Endodermal cell (in vitro differentiated cells): ENCODE results near the gene G3BP2. TPM values are rescaled to one million over a fixed set of nuclear protein-coding genes. Genes with fewer than 3 reads are reported as not detected.

Experiments used
- DNase-seq: peaks from one replicate; pipeline ENCODE4 v3.0.0-alpha.2; 2017
- H3K27ac ChIP-seq: 2 replicates; pipeline ENCODE4 v1.5.1; 2013; ENCODE audit warnings: mild to moderate bottlenecking, low read depth, low read length, moderate library complexity
- H3K27me3 ChIP-seq: 2 replicates; pipeline ENCODE4 v1.6.1; 2013; ENCODE audit warnings: mild to moderate bottlenecking, low read length, moderate library complexity; ENCODE audit not compliant: insufficient read depth, control insufficient read depth, poor library complexity, severe bottlenecking
- H3K36me3 ChIP-seq: 2 replicates; pipeline ENCODE4 v1.7.0; 2013; ENCODE audit warnings: mild to moderate bottlenecking, low read length, moderate library complexity; ENCODE audit not compliant: control insufficient read depth, insufficient read depth
- H3K4me1 ChIP-seq: one replicate; pipeline ENCODE4 v1.7.0; 2013; ENCODE audit warnings: low read length; ENCODE audit not compliant: control insufficient read depth, insufficient read depth
- H3K4me3 ChIP-seq: 2 replicates; pipeline ENCODE4 v1.5.1; 2013; ENCODE audit warnings: mild to moderate bottlenecking, low read length, moderate library complexity
- H3K9ac ChIP-seq: 2 replicates; pipeline ENCODE4 v1.6.1; 2013; ENCODE audit warnings: mild to moderate bottlenecking, low read length, moderate library complexity; ENCODE audit not compliant: poor library complexity, severe bottlenecking; ENCODE audit errors: extremely low read depth
- H3K9me3 ChIP-seq: 2 replicates; pipeline ENCODE4 v1.6.1; 2013; ENCODE audit warnings: mild to moderate bottlenecking, low read length, moderate library complexity; ENCODE audit not compliant: control insufficient read depth
- H3K27ac Mint-ChIP-seq: 2 replicates; pipeline ENCODE4 v1.8.0; 2020; ENCODE audit warnings: mixed read lengths
- H3K27me3 Mint-ChIP-seq: 2 replicates; pipeline ENCODE4 v1.8.0; 2021; ENCODE audit warnings: mild to moderate bottlenecking, mixed read lengths; ENCODE audit not compliant: insufficient read depth
- H3K36me3 Mint-ChIP-seq: 2 replicates; pipeline ENCODE4 v1.8.0; 2020; ENCODE audit warnings: low read depth, mixed read lengths
- H3K4me1 Mint-ChIP-seq: 2 replicates; pipeline ENCODE4 v1.8.0; 2020; ENCODE audit warnings: mixed read lengths
- H3K4me3 Mint-ChIP-seq: 2 replicates; pipeline ENCODE4 v1.8.0; 2020; ENCODE audit warnings: mild to moderate bottlenecking, moderate library complexity, mixed read lengths
- H3K9me3 Mint-ChIP-seq: 2 replicates; pipeline ENCODE4 v1.8.0; 2020; ENCODE audit warnings: mild to moderate bottlenecking, mixed read lengths
- WGBS, 2 experiments: methylation state at CpG; one replicate each; pipeline versions ENCODE4 v1.1.5 to v1.1.7; 2013; ENCODE audit warnings: missing lambda C conversion rate in 2 of 2, mixed read lengths in 1 of 2; ENCODE audit not compliant: insufficient coverage in 1 of 2, insufficient read length in 1 of 2; 5-methylcytosine and 5-hydroxymethylcytosine counted together
- total RNA-seq, 2 donors: library from RNA; stranded (reverse); fragmentation: NEBNext Ultra II Directional in 1 of 2; extraction: Animal tissue kit (Norgen Biotek cat#: 25700) in 1 of 2; gene quantifications; 2 replicates in 1 of 2; 3 replicates in 1 of 2; pipeline ENCODE4 v1.2.1, GENCODE V29; 2021
- TF ChIP-seq, protein P1 (sequence below): fragments of 200-600 bp; sonication (generic); conservative IDR thresholded peaks from 2 replicates; pipeline ENCODE4 v1.5.0; 2021; ENCODE audit warnings: antibody characterized with exemption, mild to moderate bottlenecking

G3BP2 gene
- total RNA-seq, 2 donors from 2014 or later: 176 to 183 TPM

- Mint-ChIP-seq H3K27me3 (no peaks in the 10 kb centered on the region), H3K36me3 (no peaks in the 10 kb centered on the region), H3K4me3 (peak overlapping the region; percentile 99), H3K27ac (peak overlapping the region; percentile 99), H3K9me3 (no peaks in the 10 kb centered on the region), H3K4me1 (peaks cover 29% of the 10 kb centered on the region)
- peaks cover 5% of the 10 kb centered on the region for H3K36me3 ChIP-seq
- H3K9me3 ChIP-seq: no peaks in the 10 kb centered on the region
- H3K9ac ChIP-seq: peak overlapping the region; percentile 95
- TF ChIP-seq, protein P1, sequence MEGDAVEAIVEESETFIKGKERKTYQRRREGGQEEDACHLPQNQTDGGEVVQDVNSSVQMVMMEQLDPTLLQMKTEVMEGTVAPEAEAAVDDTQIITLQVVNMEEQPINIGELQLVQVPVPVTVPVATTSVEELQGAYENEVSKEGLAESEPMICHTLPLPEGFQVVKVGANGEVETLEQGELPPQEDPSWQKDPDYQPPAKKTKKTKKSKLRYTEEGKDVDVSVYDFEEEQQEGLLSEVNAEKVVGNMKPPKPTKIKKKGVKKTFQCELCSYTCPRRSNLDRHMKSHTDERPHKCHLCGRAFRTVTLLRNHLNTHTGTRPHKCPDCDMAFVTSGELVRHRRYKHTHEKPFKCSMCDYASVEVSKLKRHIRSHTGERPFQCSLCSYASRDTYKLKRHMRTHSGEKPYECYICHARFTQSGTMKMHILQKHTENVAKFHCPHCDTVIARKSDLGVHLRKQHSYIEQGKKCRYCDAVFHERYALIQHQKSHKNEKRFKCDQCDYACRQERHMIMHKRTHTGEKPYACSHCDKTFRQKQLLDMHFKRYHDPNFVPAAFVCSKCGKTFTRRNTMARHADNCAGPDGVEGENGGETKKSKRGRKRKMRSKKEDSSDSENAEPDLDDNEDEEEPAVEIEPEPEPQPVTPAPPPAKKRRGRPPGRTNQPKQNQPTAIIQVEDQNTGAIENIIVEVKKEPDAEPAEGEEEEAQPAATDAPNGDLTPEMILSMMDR: no peak
- H3K4me3 ChIP-seq: peak overlapping the region; percentile 98
- peaks cover 4% of the 10 kb centered on the region for H3K4me1 ChIP-seq
- WGBS, 2 experiments: 65 to 94% methylated on average over 3 to 5 of the region's 5 CpGs
- DNase-seq: peak; percentile 46
- H3K27ac ChIP-seq: peak overlapping the region; percentile 98
- no peaks in the 10 kb centered on the region for H3K27me3 ChIP-seq
Measured at GRCh38 chr4:75673959-75674328, 733 bp upstream of the G3BP2 start.

DNA sequence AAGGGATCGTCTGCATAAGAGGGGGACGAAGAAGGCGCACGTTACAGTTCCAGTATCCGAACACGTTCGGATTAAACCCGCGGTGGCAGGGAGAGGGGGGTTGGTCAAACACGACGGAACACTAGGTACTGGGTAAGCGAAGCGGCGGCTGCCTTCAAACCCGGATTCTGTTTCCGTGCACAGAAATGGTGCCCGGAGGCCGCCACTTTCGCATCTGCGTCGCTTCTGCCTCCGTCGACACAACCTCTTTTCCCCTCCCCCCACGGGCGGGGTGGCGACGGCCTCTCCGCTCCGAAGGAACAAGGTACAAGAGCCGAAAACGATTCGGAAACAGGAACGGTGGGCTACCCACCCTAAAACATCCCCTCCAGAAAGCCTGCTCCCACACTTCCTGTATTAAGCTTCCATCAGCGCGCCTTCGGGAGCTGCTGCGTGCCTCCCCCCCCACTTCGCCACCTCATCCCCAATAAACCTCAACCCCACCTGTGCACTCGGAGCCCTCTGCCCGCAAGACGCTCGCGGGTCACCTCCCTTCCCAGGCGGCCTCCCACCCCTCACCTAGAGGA, 667 bp downstream of the G3BP2 start:
- H3K36me3 ChIP-seq: no peaks in the 10 kb centered on the region
- peak; percentile 84 for DNase-seq
- Mint-ChIP-seq H3K9me3 (no peaks in the 10 kb centered on the region), H3K27ac (peak overlapping the region; percentile 99), H3K36me3 (no peaks in the 10 kb centered on the region), H3K27me3 (no peaks in the 10 kb centered on the region), H3K4me1 (peaks cover 42% of the 10 kb centered on the region), H3K4me3 (peak overlapping the region; percentile 99)
- H3K27ac ChIP-seq: peak overlapping the region; percentile 98
- H3K4me1 ChIP-seq: peaks cover 7% of the 10 kb centered on the region
- TF ChIP-seq, protein P1: no peak
- H3K27me3 ChIP-seq: no peaks in the 10 kb centered on the region
- H3K4me3 ChIP-seq: peak overlapping the region; percentile 98
- 0% methylated on average over 18 to 44 of the region's 44 CpGs for WGBS, 2 experiments
- H3K9ac ChIP-seq: peak overlapping the region; percentile 95
- no peaks in the 10 kb centered on the region for H3K9me3 ChIP-seq

- TF ChIP-seq, protein P1: no peak
- Mint-ChIP-seq H3K4me3 (peak overlapping the region; percentile 99), H3K9me3 (no peaks in the 10 kb centered on the region), H3K4me1 (peaks cover 45% of the 10 kb centered on the region), H3K27ac (peak overlapping the region; percentile 99), H3K36me3 (peaks cover 2% of the 10 kb centered on the region), H3K27me3 (no peaks in the 10 kb centered on the region)
- no peak for DNase-seq
- H3K27me3 ChIP-seq: no peaks in the 10 kb centered on the region
- H3K27ac ChIP-seq: no peak overlapping the region
- H3K9ac ChIP-seq: peak overlapping the region; percentile 95
- peak overlapping the region; percentile 98 for H3K4me3 ChIP-seq
- H3K4me1 ChIP-seq: peaks cover 7% of the 10 kb centered on the region
- no peaks in the 10 kb centered on the region for H3K36me3 ChIP-seq
- WGBS, 2 experiments: 5 to 20% methylated on average over 4 to 9 of the region's 10 CpGs
- H3K9me3 ChIP-seq: no peaks in the 10 kb centered on the region
Measured at GRCh38 chr4:75671802-75672421, 1.3 kb downstream of the G3BP2 start.
